Smooth muscle cell (in vitro differentiated cells): ENCODE data around the gene NPAS2. TPM values are rescaled to one million over a fixed set of nuclear protein-coding genes. Genes with fewer than 3 reads are reported as not detected.

ENCODE experiments used
- DNase-seq: peaks from one replicate; lab custom pipeline; 2025; ENCODE audit not compliant: unreplicated experiment; lab: John Stamatoyannopoulos, UW
- H2AFZ ChIP-seq: fragments of 200-600 bp; sonication (generic); 2 replicates; pipeline ENCODE4 v1.6.0; 2016; ENCODE audit warnings: antibody characterized with exemption, low read depth, mild to moderate bottlenecking
- H3F3A ChIP-seq: fragments of 200-600 bp; sonication (generic); 2 replicates; pipeline ENCODE4 v1.6.0; 2017; ENCODE audit warnings: antibody characterized with exemption, low read depth
- H3K27ac ChIP-seq: fragments of 200-600 bp; sonication (generic); 2 replicates; pipeline ENCODE4 v1.5.1; 2016; ENCODE audit warnings: low read depth, mild to moderate bottlenecking
- H3K27me3 ChIP-seq: fragments of 200-600 bp; sonication (generic); 2 replicates; pipeline ENCODE4 v1.6.1; 2016; ENCODE audit warnings: low read depth, mild to moderate bottlenecking
- H3K36me3 ChIP-seq: fragments of 200-600 bp; sonication (generic); 2 replicates; pipeline ENCODE4 v1.5.1; 2016; ENCODE audit warnings: low read depth
- H3K4me1 ChIP-seq: fragments of 200-600 bp; sonication (generic); 2 replicates; pipeline ENCODE4 v1.5.1; 2016; ENCODE audit warnings: low read depth
- H3K4me2 ChIP-seq: fragments of 200-600 bp; sonication (generic); 2 replicates; pipeline ENCODE4 v1.6.0; 2016; ENCODE audit warnings: mild to moderate bottlenecking
- H3K4me3 ChIP-seq: fragments of 200-600 bp; sonication (generic); 2 replicates; pipeline ENCODE4 v1.5.1; 2016; ENCODE audit warnings: mild to moderate bottlenecking
- H3K79me2 ChIP-seq: fragments of 200-600 bp; sonication (generic); 2 replicates; pipeline ENCODE4 v1.6.0; 2016; ENCODE audit warnings: low read depth, mild to moderate bottlenecking
- H3K9ac ChIP-seq: fragments of 200-600 bp; sonication (generic); 2 replicates; pipeline ENCODE4 v1.6.0; 2016; ENCODE audit warnings: low read depth
- H3K9me3 ChIP-seq: fragments of 200-600 bp; sonication (generic); replicated peaks from 2 replicates; pipeline ENCODE4 v1.5.1; 2016; ENCODE audit warnings: low read depth
- H4K20me1 ChIP-seq: fragments of 200-600 bp; sonication (generic); 2 replicates; pipeline ENCODE4 v1.6.0; 2016; ENCODE audit warnings: low read depth
- WGBS: methylation state at CpG from one replicate; pipeline ENCODE4 v1.1.7; 2016; ENCODE audit warnings: low lambda C conversion rate; 5-methylcytosine and 5-hydroxymethylcytosine counted together
- polyA plus RNA-seq: library from polyadenylated mRNA; unstranded; fragments of >200 nt; fragmentation: Nextera tagmentation; extraction: Ambion mirVana; gene quantifications from 2 replicates; pipeline ENCODE4 v1.2.1, GENCODE V29; 2016
- total RNA-seq: library from RNA; depleted of rRNA; stranded (reverse); fragments of >200 nt; gene quantifications from 2 replicates; pipeline ENCODE4 v1.2.3, GENCODE V29; 2014
- TF ChIP-seq, protein P1 (sequence below): fragments of 200-600 bp; sonication (generic); IDR thresholded peaks from 2 replicates; pipeline ENCODE4 v1.5.1; 2017; ENCODE audit warnings: borderline replicate concordance, mild to moderate bottlenecking, antibody characterized with exemption; ENCODE audit not compliant: insufficient read depth, poor library complexity, severe bottlenecking

Gene NPAS2
- total and polyA plus RNA-seq, 2 experiments from 2014 or later: 20.2 to 20.7 TPM

DNA sequence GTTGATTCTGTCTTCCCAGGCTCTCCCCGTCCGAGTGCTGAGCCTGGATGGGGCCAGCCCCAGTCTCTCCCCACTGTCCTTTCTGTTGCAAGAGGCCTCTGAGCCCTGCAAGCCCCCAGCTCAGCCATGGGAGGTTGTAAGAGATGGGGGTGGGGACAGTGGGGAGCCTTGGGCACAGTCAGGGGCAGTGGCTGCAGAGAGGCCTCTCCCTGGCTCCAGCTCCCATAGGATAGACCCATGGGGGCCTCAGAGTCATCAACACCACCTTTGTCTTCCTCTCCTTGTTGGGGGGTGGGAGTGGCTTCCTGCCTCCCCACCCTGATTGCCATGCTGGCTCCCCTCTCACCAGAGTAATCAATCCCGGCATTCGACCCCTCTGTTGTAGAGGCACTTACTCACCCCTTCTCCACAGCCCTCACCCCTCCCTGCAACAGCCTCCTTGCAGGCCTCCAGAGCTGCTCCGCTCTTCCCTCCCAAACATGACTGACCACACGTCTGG, 37.5 kb upstream of the NPAS2 start:
- no peaks in the 10 kb centered on the region for H3K9me3 ChIP-seq
- H3K4me1 ChIP-seq: no peaks in the 10 kb centered on the region
- TF ChIP-seq, protein P1, sequence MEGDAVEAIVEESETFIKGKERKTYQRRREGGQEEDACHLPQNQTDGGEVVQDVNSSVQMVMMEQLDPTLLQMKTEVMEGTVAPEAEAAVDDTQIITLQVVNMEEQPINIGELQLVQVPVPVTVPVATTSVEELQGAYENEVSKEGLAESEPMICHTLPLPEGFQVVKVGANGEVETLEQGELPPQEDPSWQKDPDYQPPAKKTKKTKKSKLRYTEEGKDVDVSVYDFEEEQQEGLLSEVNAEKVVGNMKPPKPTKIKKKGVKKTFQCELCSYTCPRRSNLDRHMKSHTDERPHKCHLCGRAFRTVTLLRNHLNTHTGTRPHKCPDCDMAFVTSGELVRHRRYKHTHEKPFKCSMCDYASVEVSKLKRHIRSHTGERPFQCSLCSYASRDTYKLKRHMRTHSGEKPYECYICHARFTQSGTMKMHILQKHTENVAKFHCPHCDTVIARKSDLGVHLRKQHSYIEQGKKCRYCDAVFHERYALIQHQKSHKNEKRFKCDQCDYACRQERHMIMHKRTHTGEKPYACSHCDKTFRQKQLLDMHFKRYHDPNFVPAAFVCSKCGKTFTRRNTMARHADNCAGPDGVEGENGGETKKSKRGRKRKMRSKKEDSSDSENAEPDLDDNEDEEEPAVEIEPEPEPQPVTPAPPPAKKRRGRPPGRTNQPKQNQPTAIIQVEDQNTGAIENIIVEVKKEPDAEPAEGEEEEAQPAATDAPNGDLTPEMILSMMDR: no peak
- H3K36me3 ChIP-seq: no peaks in the 10 kb centered on the region
- DNase-seq: no peak
- H3F3A ChIP-seq: no peaks in the 10 kb centered on the region
- no peak overlapping the region for H2AFZ ChIP-seq
- H3K27me3 ChIP-seq: no peaks in the 10 kb centered on the region
- H4K20me1 ChIP-seq: no peaks in the 10 kb centered on the region
- no peak overlapping the region for H3K27ac ChIP-seq
- no peaks in the 10 kb centered on the region for H3K79me2 ChIP-seq
- no peak overlapping the region for H3K4me2 ChIP-seq
- no peak overlapping the region for H3K4me3 ChIP-seq
- 84% methylated on average over 6 of the region's 6 CpGs for WGBS
- no peak overlapping the region for H3K9ac ChIP-seq

DNA sequence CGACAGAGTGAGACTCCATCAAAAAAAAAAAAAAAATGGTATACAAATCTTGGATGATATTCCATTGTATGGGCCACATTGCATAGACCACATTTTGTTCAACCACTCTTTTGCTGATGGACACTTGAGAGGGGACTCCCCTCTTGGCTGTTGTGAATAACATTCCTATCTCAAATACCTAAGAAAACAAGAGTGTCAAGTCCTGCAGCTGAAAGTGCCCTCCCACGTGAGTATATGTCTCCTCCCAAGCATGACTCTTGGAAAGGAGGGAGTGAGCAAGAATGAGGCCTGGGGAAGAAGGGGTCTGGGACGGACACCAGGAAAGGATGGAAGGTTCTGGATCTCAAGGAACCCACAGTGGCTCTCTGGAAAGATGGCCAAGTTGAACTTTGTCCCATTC, 36.0 kb upstream of the NPAS2 start:
- Histone ChIP-seq H3K4me1 (no peaks in the 10 kb centered on the region), H3K4me3 (no peak overlapping the region), H3K79me2 (no peaks in the 10 kb centered on the region), H3F3A (no peaks in the 10 kb centered on the region), H3K27me3 (no peaks in the 10 kb centered on the region), H3K27ac (no peak overlapping the region), H3K9ac (no peak overlapping the region), H2AFZ (no peak overlapping the region), H4K20me1 (no peaks in the 10 kb centered on the region), H3K9me3 (no peaks in the 10 kb centered on the region), H3K36me3 (no peaks in the 10 kb centered on the region), H3K4me2 (no peak overlapping the region)
- DNase-seq: no peak
- 89% methylated on average over 3 of the region's 3 CpGs for WGBS
- TF ChIP-seq, protein P1: no peak

DNA sequence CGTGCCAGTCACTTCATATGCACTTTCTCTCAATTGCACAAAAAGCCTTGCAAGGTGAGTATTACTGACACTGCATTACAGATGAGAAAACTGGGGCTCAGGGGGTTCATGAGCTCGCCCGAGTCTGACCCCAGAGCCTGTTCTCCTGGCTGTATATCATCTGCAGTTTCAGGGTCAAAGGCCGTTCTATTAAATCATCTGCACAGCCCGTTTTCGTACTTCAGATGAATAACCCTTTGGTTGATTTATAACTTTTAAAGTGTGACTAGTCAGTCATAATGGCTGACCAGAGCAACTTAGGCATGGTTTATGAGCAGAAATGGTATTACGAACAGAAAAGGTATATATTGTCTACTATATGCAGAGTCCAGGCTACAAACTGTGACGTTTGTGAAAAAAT, 35.3 kb upstream of the NPAS2 start:
- Histone ChIP-seq H3F3A (no peaks in the 10 kb centered on the region), H2AFZ (no peak overlapping the region), H3K4me2 (no peak overlapping the region), H4K20me1 (no peaks in the 10 kb centered on the region), H3K79me2 (no peaks in the 10 kb centered on the region), H3K9me3 (no peaks in the 10 kb centered on the region), H3K27ac (no peak overlapping the region), H3K36me3 (no peaks in the 10 kb centered on the region), H3K4me3 (no peak overlapping the region), H3K4me1 (no peaks in the 10 kb centered on the region), H3K9ac (no peak overlapping the region), H3K27me3 (no peaks in the 10 kb centered on the region)
- 94% methylated on average over 8 of the region's 8 CpGs for WGBS
- TF ChIP-seq, protein P1: no peak
- no peak for DNase-seq

DNA sequence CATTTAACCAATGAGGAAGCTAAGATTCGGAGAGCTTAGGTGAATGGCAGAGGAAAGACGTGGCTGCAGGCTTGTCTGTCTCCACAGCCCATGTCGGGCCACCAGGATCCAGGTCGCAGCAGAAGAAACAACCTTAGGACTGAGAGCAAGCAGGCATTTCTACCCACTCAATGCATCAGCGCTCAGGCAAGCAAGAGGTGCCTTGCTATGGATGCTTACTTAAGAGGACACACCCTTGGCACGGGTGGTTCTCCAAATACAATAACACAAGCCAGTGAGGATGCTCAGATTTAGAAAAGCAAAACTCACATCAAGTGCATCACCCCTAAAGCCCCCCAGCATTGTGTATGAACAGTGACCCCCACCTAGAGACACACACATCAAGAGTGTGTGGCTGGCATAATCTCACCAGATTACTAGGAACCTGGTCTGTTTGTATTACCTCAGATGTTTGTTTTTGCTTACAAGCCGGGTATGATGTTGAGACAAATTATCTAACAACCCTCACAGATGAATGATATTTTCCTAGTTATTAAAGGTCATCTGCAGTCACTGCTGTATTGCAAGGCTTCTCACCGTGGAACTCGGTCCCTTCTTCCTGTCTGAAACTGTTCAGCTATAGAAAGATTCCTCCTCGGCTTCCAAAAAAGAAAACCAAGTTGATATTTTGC, 34.2 kb upstream of the NPAS2 start:
- no peaks in the 10 kb centered on the region for H3K36me3 ChIP-seq
- H3K27ac ChIP-seq: no peak overlapping the region
- H3K4me2 ChIP-seq: no peak overlapping the region
- TF ChIP-seq, protein P1: no peak
- no peaks in the 10 kb centered on the region for H4K20me1 ChIP-seq
- no peak for DNase-seq
- H2AFZ ChIP-seq: no peak overlapping the region
- H3F3A ChIP-seq: no peaks in the 10 kb centered on the region
- H3K9me3 ChIP-seq: no peaks in the 10 kb centered on the region
- no peak overlapping the region for H3K9ac ChIP-seq
- H3K4me3 ChIP-seq: no peak overlapping the region
- no peaks in the 10 kb centered on the region for H3K79me2 ChIP-seq
- H3K27me3 ChIP-seq: no peaks in the 10 kb centered on the region
- 89% methylated on average over 10 of the region's 10 CpGs for WGBS
- no peaks in the 10 kb centered on the region for H3K4me1 ChIP-seq
